Adrenal gland (tissue), 12 donors: ENCODE results near the gene GNPTG. TPM values are rescaled to one million over a fixed set of nuclear protein-coding genes. Genes with fewer than 3 reads are reported as not detected.

Experiments used
- DNase-seq, 7 donors: peaks; one replicate each; pipeline ENCODE4 v3.0.0-alpha.2; 2019 to 2020
- H3K27ac ChIP-seq, 5 donors: fragments of 200-600 bp; sonication (generic) in 4 of 5; 1 replicate in 3 of 5; 2 replicates in 2 of 5; pipeline versions ENCODE4 v1.5.1 to v1.8.0; 2016 to 2020; ENCODE audit warnings: mild to moderate bottlenecking in 1 of 5
- H3K27me3 ChIP-seq: fragments of 200-600 bp; 2 replicates; pipeline ENCODE4 v1.8.0; 2021
- H3K36me3 ChIP-seq, 2 donors: fragments of 200-600 bp; replicated peaks in 1 of 2; 1 replicate in 1 of 2; 2 replicates in 1 of 2; pipeline versions ENCODE4 v1.5.1 to v1.8.0; 2018 to 2022
- H3K4me1 ChIP-seq, 2 donors: fragments of 200-600 bp; replicated peaks in 1 of 2; 1 replicate in 1 of 2; 2 replicates in 1 of 2; pipeline versions ENCODE4 v1.5.1 to v1.8.0; 2018 to 2021
- H3K4me3 ChIP-seq, 4 donors: fragments of 200-600 bp; sonication (generic) in 3 of 4; one replicate each; pipeline ENCODE4 v1.5.1; 2016 to 2018
- H3K9me3 ChIP-seq, 3 donors: fragments of 200-600 bp; sonication (generic) in 1 of 3; replicated peaks in 1 of 3; 1 replicate in 2 of 3; 2 replicates in 1 of 3; pipeline versions ENCODE4 v1.5.1 to v1.8.0; 2016 to 2021
- CTCF ChIP-seq, 6 experiments: fragments of 450-650 bp in 4 of 6; fragments of 200-600 bp in 2 of 6; sonication (generic) in 1 of 6; IDR thresholded peaks; 1 replicate in 5 of 6; 2 replicates in 1 of 6; pipeline versions ENCODE4 v1.5.1 to v1.8.0; 2016 to 2021; ENCODE audit warnings: antibody characterized with exemption in 6 of 6, mild to moderate bottlenecking in 2 of 6, moderate library complexity in 1 of 6
- POLR2A ChIP-seq, 2 donors: fragments of 450-650 bp; IDR thresholded peaks; one replicate each; pipeline ENCODE4 v1.6.1; 2017; ENCODE audit warnings: antibody characterized with exemption in 2 of 2, mild to moderate bottlenecking in 2 of 2, moderate library complexity in 1 of 2
- WGBS, 4 donors: extraction: QIAGEN DNeasy Blood & Tissue Kit in 2 of 4; methylation state at CpG; one replicate each; pipeline versions ENCODE4 v1.1.5 to v1.1.7; 2013 to 2017; 5-methylcytosine and 5-hydroxymethylcytosine counted together
- intact Hi-C, 2 donors: fragments of 100-400 bp; cut with DNase I; formaldehyde crosslinking; loops; one replicate each; pipeline versions ENCODE4 v1.14.1 to v1.15.0; 2022 to 2023
- polyA plus RNA-seq, 3 donors: library from polyadenylated mRNA; stranded (reverse); fragments of 200-250 nt in 2 of 3; fragments of 350-450 nt in 1 of 3; fragmentation: Illumina TruSeq in 1 of 3; extraction: RNeasy Lipid Tissue Mini Kit (QIAGEN cat#74804) in 1 of 3; gene quantifications; one replicate each; pipeline ENCODE4 v1.2.3, GENCODE V29; 2013 to 2014
- total RNA-seq, 9 donors: library from RNA; depleted of rRNA in 4 of 9; stranded (reverse); fragments of >200 nt in 4 of 9; fragments of 120-200 nt in 1 of 9; fragmentation: NEBNext Ultra II Directional in 1 of 9; extraction: Animal tissue kit (Norgen Biotek cat#: 25700) in 1 of 9; gene quantifications; one replicate each; pipeline versions ENCODE4 v1.1.0 to v1.2.4, GENCODE V29; 2013 to 2023
- donor health status: healthy with polysubstance abuse.
- donor health status: Bipolar disorder and iron deficiency.
- donor health status: DM: yes; HTN: yes; CAD: no.
- donor health status: DM: no; HTN: no; CAD: no.
- donor health status: DM: no; HTN: no; CAD: no.
- donor health status: DM: yes; HTN: yes; CAD: no.

Gene GNPTG
- total and polyA plus RNA-seq, 12 donors, result 95.9 to 659 (median 284) TPM

DNA sequence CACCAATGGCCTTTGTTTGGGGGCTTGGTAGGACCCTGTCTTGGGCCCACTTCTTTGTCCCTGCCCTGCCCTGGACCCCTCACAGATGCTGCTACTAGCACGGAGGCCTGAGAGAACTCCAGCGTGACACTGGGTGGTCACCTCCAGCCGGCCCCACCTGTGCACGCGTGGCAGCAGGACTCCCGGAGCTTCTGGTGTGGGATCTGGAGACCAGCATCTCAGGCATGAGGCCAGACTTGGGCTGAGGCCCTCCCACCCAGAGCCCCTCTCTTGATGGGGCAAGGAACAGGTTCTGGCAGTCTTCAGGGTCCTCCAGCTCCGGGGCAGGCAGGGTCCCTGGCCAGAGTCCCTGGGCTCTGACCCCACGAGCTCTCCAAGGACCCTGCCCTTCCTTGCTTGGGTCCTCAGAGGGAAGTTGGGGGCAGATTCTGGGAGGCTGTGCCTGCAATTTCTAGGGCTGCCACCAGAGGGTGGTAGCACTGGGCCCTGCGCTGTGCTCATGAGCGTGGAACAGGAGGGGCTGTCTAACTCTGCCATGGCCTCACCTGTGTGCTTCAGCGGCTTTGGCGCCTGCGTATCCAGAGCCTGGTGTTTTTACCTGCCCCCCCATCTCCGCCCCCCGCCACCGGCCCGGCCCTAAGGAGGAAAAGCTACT is 21.3 kb upstream of the GNPTG start:
- peak; percentile 11 to 57 (median 30) for TF ChIP-seq CTCF (IDR thresholded peaks at IDR 0.05)
- TF ChIP-seq POLR2A (IDR thresholded peaks at IDR 0.05), result no peak
- no peak for DNase-seq
- H3K27ac ChIP-seq, result no peak overlapping the region
- intact Hi-C loops, result no loop called here
- peaks cover 10 to 32% of the 10 kb centered on the region in 2 donors for H3K4me1 ChIP-seq
- H3K4me3 ChIP-seq, result no peak overlapping the region
- peaks cover 9% of the 10 kb centered on the region for H3K27me3 ChIP-seq
- H3K9me3 ChIP-seq, result no peaks in the 10 kb centered on the region
- peaks cover 0 to 4% of the 10 kb centered on the region in 2 donors for H3K36me3 ChIP-seq
- 37 to 92% (median 64%) methylated on average over 2 to 17 of the region's 17 CpGs for WGBS, 4 donors

- peak overlapping the region in 2 of 5 donors; percentile 5 to 52 for H3K27ac ChIP-seq
- intact Hi-C loops, result no loop called here
These were observed 20.6 kb upstream of the GNPTG start for GRCh38 chr16:1330931-1331711.

GRCh38 chr16:1331712-1332617 is 19.8 kb upstream of the GNPTG start:
- H3K9me3 ChIP-seq, result no peaks in the 10 kb centered on the region
- DNase-seq, result peak in 5 of 7 donors; percentile 49 to 91 (median 52)
- 5 to 26% (median 7%) methylated on average over 8 to 34 of the region's 34 CpGs for WGBS, 4 donors
- no peaks in the 10 kb centered on the region for H3K36me3 ChIP-seq
- TF ChIP-seq CTCF (IDR thresholded peaks at IDR 0.05) (no peak), POLR2A (IDR thresholded peaks at IDR 0.05) (no peak)
- peak overlapping the region in 1 of 4 donors; percentile 70 for H3K4me3 ChIP-seq
- H3K4me1 ChIP-seq, result peaks cover 10 to 32% of the 10 kb centered on the region in 2 donors
- intact Hi-C loops, result no loop called here
- H3K27ac ChIP-seq, result peak overlapping the region in 2 of 5 donors; percentile 39 to 52
- H3K27me3 ChIP-seq, result peaks cover 9% of the 10 kb centered on the region

More at GRCh38 chr16:1330931-1331711, 20.6 kb upstream of the GNPTG start:
- Histone ChIP-seq H3K4me1 (peaks cover 10 to 32% of the 10 kb centered on the region in 2 donors), H3K4me3 (peak overlapping the region in 1 of 4 donors; percentile 70), H3K9me3 (no peaks in the 10 kb centered on the region), H3K27me3 (peaks cover 9% of the 10 kb centered on the region), H3K36me3 (no peaks in the 10 kb centered on the region)
- TF ChIP-seq POLR2A (IDR thresholded peaks at IDR 0.05) (no peak), CTCF (IDR thresholded peaks at IDR 0.05) (peak in 1 of 6 experiments; percentile 18)
- 47 to 56% (median 48%) methylated on average over 4 to 22 of the region's 22 CpGs for WGBS, 4 donors
- DNase-seq, result no peak
